GM10248 (cell line): ENCODE measurements around the gene PFKFB2.

ENCODE experiments used
- CTCF ChIA-PET: fragments of 300-600 bp; sonication (Branson Sonifier 250); formaldehyde crosslinking; extraction: SDS; loops from one replicate; lab custom pipeline; 2021; ENCODE audit warnings: antibody characterized with exemption; lab: Yijun Ruan, JAX
- POLR2A ChIA-PET: fragments of 350-650 bp; sonication (Branson Sonifier 250); formaldehyde crosslinking; extraction: SDS; loops from one replicate; lab custom pipeline; 2020; ENCODE audit warnings: antibody characterized with exemption; lab: Yijun Ruan, JAX
- DNase-seq: peaks from one replicate; pipeline ENCODE4 v3.0.0; 2012; ENCODE audit errors: extremely low spot score
- CTCF ChIP-seq: IDR thresholded peaks from 2 replicates; pipeline ENCODE4 v1.5.1; 2012; ENCODE audit warnings: mild to moderate bottlenecking, low read depth; ENCODE audit errors: extremely low read depth, missing control alignments, control extremely low read depth

PFKFB2 gene

GRCh38 chr1:207085887-207086286, 32.8 kb downstream of the PFKFB2 start:
- DNase-seq: no peak
- ChIA-PET CTCF (interaction anchor here (3.2 to 8.3 kb wide), 2 partner anchors 15 to 320 kb away, joined by 18 to 73 read pairs; no protein-coding TSS in a partner anchor), POLR2A (no interaction called here)
- TF ChIP-seq CTCF: no peak

GRCh38 chr1:207088161-207088560, 35.1 kb downstream of the PFKFB2 start:
- DNase-seq: no peak
- POLR2A ChIA-PET: no interaction called here
- TF ChIP-seq CTCF: no peak
- CTCF ChIA-PET: interaction anchor here (2.5 to 2.9 kb wide), 3 partner anchors 9 to 411 kb away, joined by 7 to 12 read pairs (median 11); no protein-coding TSS in a partner anchor

- no peak for TF ChIP-seq CTCF
- ChIA-PET CTCF (interaction anchor here (0.6 to 2.9 kb wide), 7 partner anchors 9 to 410 kb away, joined by 3 to 12 read pairs (median 3); no protein-coding TSS in a partner anchor), POLR2A (no interaction called here)
- DNase-seq: no peak
These were observed 35.9 kb downstream of the PFKFB2 start, which contains the start of gene C4BPB for GRCh38 chr1:207088701-207089626. Gene C4BPB, plus strand, starts transcription at chr1:207088860. Its CDS starts 672 bp downstream, at chr1:207089532.

DNA sequence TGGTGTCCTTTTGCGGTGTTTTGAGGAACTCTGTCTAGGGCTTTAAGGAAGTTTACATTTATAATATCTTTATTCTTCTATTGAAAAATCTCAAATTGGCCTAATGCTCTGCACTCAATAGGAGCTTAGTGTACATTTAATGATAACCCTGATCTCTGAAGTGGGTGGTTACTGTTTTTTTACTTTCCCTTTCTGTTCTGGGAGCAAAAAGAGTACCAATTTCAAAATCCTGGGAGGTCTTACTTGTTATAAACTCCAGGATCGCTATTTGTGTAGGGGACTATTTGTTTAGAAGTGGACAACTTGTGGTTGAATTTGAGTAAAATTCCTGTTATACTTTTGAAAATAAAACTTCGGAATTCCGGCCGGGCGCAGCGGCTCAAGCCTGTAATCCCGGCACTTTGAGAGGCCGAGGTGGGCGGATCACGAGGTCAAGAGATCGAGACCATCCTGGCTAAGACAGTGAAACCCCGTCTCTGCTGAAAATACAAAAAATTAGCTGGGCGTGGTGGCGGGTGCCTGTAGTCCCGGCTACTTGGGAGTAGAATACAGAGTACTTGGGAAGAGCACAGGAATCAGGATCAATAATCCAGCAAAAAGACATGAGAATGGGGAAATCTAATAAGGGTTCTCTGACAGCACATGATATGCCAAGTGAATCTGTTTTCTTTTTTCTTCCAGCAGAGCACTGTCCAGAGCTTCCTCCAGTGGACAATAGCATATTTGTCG, 36.7 kb downstream of the PFKFB2 start:
- CTCF ChIA-PET: interaction anchor here (0.7 to 2.9 kb wide), 6 partner anchors 8 to 410 kb away, joined by 3 to 12 read pairs (median 5); no protein-coding TSS in a partner anchor
- POLR2A ChIA-PET: no interaction called here
- no peak for DNase-seq
- no peak for TF ChIP-seq CTCF

- POLR2A ChIA-PET: no interaction called here
- CTCF ChIA-PET: interaction anchor here (0.8 to 1.6 kb wide), 3 partner anchors 245 to 582 kb away, joined by 3 read pairs; no protein-coding TSS in a partner anchor
These were observed 38.3 kb downstream of the PFKFB2 start for GRCh38 chr1:207091200-207091908.

More at GRCh38 chr1:207091200-207091908, 38.3 kb downstream of the PFKFB2 start:
- no peak for TF ChIP-seq CTCF
- no peak for DNase-seq
